ENCODE data around the gene PTPRN2.

DNA sequence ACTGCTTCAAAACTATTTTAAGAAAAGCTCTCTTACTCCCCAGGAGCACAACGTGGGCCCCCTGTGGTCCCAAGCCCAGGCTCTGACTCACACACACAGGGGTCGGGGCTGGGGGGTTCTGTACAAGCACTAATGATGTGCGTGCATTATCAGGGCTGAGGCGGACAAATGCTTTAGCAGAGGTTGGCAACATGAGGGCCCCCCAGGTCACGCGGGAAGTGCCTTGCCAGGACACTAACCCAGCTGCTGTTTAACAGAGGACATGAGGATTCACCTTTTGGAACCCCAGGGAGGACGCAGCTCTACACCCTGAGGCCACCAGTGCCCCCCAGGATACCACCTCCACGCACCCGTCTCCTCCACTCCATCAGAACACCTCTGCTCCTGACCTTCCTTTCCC, 908.0 kb downstream of the PTPRN2 start:
- TF ChIP-seq, protein P1, sequence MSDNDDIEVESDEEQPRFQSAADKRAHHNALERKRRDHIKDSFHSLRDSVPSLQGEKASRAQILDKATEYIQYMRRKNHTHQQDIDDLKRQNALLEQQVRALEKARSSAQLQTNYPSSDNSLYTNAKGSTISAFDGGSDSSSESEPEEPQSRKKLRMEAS (IDR thresholded peaks at IDR 0.05; ENCODE audit: low read depth, low read length), result no peak
- TF ChIP-seq, protein P2, sequence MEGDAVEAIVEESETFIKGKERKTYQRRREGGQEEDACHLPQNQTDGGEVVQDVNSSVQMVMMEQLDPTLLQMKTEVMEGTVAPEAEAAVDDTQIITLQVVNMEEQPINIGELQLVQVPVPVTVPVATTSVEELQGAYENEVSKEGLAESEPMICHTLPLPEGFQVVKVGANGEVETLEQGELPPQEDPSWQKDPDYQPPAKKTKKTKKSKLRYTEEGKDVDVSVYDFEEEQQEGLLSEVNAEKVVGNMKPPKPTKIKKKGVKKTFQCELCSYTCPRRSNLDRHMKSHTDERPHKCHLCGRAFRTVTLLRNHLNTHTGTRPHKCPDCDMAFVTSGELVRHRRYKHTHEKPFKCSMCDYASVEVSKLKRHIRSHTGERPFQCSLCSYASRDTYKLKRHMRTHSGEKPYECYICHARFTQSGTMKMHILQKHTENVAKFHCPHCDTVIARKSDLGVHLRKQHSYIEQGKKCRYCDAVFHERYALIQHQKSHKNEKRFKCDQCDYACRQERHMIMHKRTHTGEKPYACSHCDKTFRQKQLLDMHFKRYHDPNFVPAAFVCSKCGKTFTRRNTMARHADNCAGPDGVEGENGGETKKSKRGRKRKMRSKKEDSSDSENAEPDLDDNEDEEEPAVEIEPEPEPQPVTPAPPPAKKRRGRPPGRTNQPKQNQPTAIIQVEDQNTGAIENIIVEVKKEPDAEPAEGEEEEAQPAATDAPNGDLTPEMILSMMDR (IDR thresholded peaks at IDR 0.05; ENCODE audit: low read depth, low read length), result no peak
- no peak for TF ChIP-seq POLR2A (IDR thresholded peaks at IDR 0.05; ENCODE audit: extremely low read depth, insufficient read length)
